HEK293 (cell line): Measurements from ENCODE around the gene NFIB.

Experiments used
- CTCF ChIA-PET: fragments of 350-600 bp; formaldehyde crosslinking; extraction: SDS; loops from one replicate; lab custom pipeline; 2021; ENCODE audit warnings: antibody characterized with exemption; lab: Yijun Ruan, JAX
- POLR2A ChIA-PET: fragments of 300-600 bp; formaldehyde crosslinking; extraction: SDS; loops from one replicate; lab custom pipeline; 2020; ENCODE audit warnings: antibody characterized with exemption, inconsistent platforms; lab: Yijun Ruan, JAX
- H3K27ac ChIP-seq: fragments of 200-500 bp; sonication (Bioruptor generic); 2 replicates; pipeline ENCODE4 v1.5.1; 2014; ENCODE audit warnings: low read depth, low read length, control low read depth, inconsistent platforms; ENCODE audit errors: extremely low read depth
- H3K36me3 ChIP-seq, 2 experiments: fragments of 200-500 bp in 1 of 2; sonication (Bioruptor generic) in 1 of 2; 1 replicate in 1 of 2; 2 replicates in 1 of 2; pipeline ENCODE4 v1.5.1; 2014 to 2017; ENCODE audit warnings: inconsistent platforms in 2 of 2, low read length in 2 of 2; ENCODE audit not compliant: control insufficient read depth in 2 of 2, insufficient read depth in 1 of 2
- H3K4me1 ChIP-seq: fragments of 200-500 bp; sonication (Bioruptor generic); 2 replicates; pipeline ENCODE4 v1.5.1; 2014; ENCODE audit warnings: mild to moderate bottlenecking, low read length, inconsistent platforms; ENCODE audit not compliant: control insufficient read depth, insufficient read depth
- H3K4me3 ChIP-seq: 2 replicates; pipeline ENCODE4 v1.5.1; 2011; ENCODE audit warnings: low read depth, mild to moderate bottlenecking, control low read depth, low read length, moderate library complexity
- H3K9me3 ChIP-seq: fragments of 200-500 bp; sonication (Bioruptor generic); 2 replicates; pipeline ENCODE4 v1.5.1; 2014; ENCODE audit warnings: low read depth, low read length, inconsistent platforms; ENCODE audit not compliant: control insufficient read depth, insufficient read depth
- ZBTB48 ChIP-seq: fragments of 450-650 bp; formaldehyde crosslinking; IDR thresholded peaks from 2 replicates; pipeline ENCODE4 v1.5.1; 2016; ENCODE audit warnings: missing biosample characterization, missing genetic modification characterization
- ZNF324 ChIP-seq: fragments of 450-650 bp; formaldehyde crosslinking; IDR thresholded peaks from 2 replicates; pipeline ENCODE4 v1.5.1; 2016; ENCODE audit warnings: missing biosample characterization, missing genetic modification characterization
- ZNF354C ChIP-seq: fragments of 450-650 bp; formaldehyde crosslinking; IDR thresholded peaks from 2 replicates; pipeline ENCODE4 v1.5.1; 2016; ENCODE audit warnings: missing biosample characterization, missing genetic modification characterization, low read depth, borderline replicate concordance
- ZNF433 ChIP-seq: fragments of 450-650 bp; formaldehyde crosslinking; IDR thresholded peaks from 2 replicates; pipeline ENCODE4 v1.5.1; 2016; ENCODE audit warnings: missing biosample characterization, missing genetic modification characterization, low read depth
- ZNF549 ChIP-seq: fragments of 450-650 bp; IDR thresholded peaks from 2 replicates; pipeline ENCODE4 v1.5.1; 2018; ENCODE audit warnings: missing biosample characterization, missing genetic modification characterization, mild to moderate bottlenecking, inconsistent platforms, moderate library complexity
- ZNF555 ChIP-seq: fragments of 450-650 bp; formaldehyde crosslinking; conservative IDR thresholded peaks from 2 replicates; pipeline ENCODE4 v1.5.1; 2017; ENCODE audit warnings: missing biosample characterization, mild to moderate bottlenecking, missing genetic modification characterization, inconsistent platforms
- ZNF664 ChIP-seq: fragments of 450-650 bp; formaldehyde crosslinking; IDR thresholded peaks from 2 replicates; pipeline ENCODE4 v1.5.1; 2016; ENCODE audit warnings: missing biosample characterization, missing genetic modification characterization
- ZNF670 ChIP-seq: fragments of 450-650 bp; formaldehyde crosslinking; IDR thresholded peaks from 2 replicates; pipeline ENCODE4 v1.5.1; 2016; ENCODE audit warnings: missing biosample characterization, missing genetic modification characterization, low read depth
- ZNF777 ChIP-seq: fragments of 450-650 bp; formaldehyde crosslinking; IDR thresholded peaks from 2 replicates; pipeline ENCODE4 v1.5.1; 2017; ENCODE audit warnings: missing biosample characterization, missing genetic modification characterization, borderline replicate concordance
- TF ChIP-seq, protein P1 (sequence below): fragments of 450-650 bp; formaldehyde crosslinking; IDR thresholded peaks from 2 replicates; pipeline ENCODE4 v1.5.1; 2017; ENCODE audit warnings: missing biosample characterization, missing genetic modification characterization
- TF ChIP-seq, protein P2 (sequence below): fragments of 450-650 bp; IDR thresholded peaks from 2 replicates; pipeline ENCODE4 v1.5.1; 2018; ENCODE audit warnings: missing biosample characterization, mild to moderate bottlenecking, missing genetic modification characterization
- TF ChIP-seq, protein P3 (sequence below): fragments of 450-650 bp; formaldehyde crosslinking; IDR thresholded peaks from 2 replicates; pipeline ENCODE4 v1.5.1; 2017; ENCODE audit warnings: missing biosample characterization, missing genetic modification characterization
- TF ChIP-seq, protein P4 (sequence below): fragments of 450-650 bp; formaldehyde crosslinking; IDR thresholded peaks from 2 replicates; pipeline ENCODE4 v1.5.1; 2016; ENCODE audit warnings: missing biosample characterization, missing genetic modification characterization
- TF ChIP-seq, protein P5 (sequence below): fragments of 450-650 bp; formaldehyde crosslinking; IDR thresholded peaks from 2 replicates; pipeline ENCODE4 v1.5.1; 2017; ENCODE audit warnings: missing biosample characterization, missing genetic modification characterization
- TF ChIP-seq, protein P6 (sequence below): fragments of 450-650 bp; formaldehyde crosslinking; IDR thresholded peaks from 2 replicates; pipeline ENCODE4 v1.5.1; 2016; ENCODE audit warnings: missing biosample characterization, missing genetic modification characterization

NFIB gene

DNA sequence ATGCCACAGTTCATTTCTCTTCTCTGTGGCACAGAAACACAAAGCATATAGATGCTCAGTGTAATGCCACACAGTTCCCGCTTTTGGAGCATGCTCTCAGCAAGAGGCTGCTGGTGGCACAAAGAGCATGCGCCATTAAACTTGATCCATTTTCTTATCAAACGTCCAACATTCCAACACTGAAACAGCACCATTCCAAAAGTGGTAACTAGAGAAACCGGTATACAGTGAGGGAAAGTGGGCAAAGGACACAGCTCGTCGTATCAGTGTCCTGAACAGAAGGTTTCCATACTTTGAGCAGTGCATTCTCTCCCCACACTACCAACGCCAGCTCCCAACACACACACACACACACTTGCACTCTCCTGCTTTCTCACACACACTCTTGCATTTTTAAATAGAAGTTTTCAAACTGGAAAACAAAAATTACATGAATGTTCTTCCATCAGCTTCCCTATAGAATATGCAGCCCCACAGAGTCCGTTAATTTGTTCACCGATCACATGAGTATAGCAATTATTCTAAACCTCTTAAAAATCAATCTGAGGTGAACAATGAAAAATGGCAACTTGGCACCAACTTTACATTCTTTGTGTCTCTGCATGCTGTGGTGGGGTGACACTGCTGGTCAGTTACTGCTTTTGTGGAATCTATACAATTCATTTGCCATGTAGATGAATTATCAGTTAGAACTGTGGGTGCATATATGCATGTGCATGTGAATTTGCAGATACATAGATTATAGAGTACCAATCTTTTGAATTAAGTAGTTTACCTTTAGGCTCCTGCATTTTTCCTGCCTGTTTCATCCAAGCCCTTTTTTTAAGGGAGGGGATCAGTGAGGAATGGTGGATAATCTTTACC is 5.7 kb downstream of the NFIB start (continued):
- TF ChIP-seq, protein P1, sequence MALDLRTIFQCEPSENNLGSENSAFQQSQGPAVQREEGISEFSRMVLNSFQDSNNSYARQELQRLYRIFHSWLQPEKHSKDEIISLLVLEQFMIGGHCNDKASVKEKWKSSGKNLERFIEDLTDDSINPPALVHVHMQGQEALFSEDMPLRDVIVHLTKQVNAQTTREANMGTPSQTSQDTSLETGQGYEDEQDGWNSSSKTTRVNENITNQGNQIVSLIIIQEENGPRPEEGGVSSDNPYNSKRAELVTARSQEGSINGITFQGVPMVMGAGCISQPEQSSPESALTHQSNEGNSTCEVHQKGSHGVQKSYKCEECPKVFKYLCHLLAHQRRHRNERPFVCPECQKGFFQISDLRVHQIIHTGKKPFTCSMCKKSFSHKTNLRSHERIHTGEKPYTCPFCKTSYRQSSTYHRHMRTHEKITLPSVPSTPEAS (tag by site-specific recombination): no peak
- TF ChIP-seq ZNF555 (tag by site-specific recombination) (no peak), ZNF433 (tag by site-specific recombination) (no peak), ZNF549 (tag by site-specific recombination) (no peak), ZNF664 (tag by site-specific recombination) (no peak), ZNF777 (tag by site-specific recombination) (no peak), ZNF354C (tag by site-specific recombination) (no peak), ZBTB48 (tag by site-specific recombination) (peak; percentile 57; the same call in 1 of the 2 replicates)
- TF ChIP-seq, protein P2, sequence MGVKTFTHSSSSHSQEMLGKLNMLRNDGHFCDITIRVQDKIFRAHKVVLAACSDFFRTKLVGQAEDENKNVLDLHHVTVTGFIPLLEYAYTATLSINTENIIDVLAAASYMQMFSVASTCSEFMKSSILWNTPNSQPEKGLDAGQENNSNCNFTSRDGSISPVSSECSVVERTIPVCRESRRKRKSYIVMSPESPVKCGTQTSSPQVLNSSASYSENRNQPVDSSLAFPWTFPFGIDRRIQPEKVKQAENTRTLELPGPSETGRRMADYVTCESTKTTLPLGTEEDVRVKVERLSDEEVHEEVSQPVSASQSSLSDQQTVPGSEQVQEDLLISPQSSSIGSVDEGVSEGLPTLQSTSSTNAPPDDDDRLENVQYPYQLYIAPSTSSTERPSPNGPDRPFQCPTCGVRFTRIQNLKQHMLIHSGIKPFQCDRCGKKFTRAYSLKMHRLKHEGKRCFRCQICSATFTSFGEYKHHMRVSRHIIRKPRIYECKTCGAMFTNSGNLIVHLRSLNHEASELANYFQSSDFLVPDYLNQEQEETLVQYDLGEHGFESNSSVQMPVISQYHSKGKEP: no peak
- TF ChIP-seq, protein P3, sequence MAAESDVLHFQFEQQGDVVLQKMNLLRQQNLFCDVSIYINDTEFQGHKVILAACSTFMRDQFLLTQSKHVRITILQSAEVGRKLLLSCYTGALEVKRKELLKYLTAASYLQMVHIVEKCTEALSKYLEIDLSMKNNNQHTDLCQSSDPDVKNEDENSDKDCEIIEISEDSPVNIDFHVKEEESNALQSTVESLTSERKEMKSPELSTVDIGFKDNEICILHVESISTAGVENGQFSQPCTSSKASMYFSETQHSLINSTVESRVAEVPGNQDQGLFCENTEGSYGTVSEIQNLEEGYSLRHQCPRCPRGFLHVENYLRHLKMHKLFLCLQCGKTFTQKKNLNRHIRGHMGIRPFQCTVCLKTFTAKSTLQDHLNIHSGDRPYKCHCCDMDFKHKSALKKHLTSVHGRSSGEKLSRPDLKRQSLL (tag by site-specific recombination): no peak
- TF ChIP-seq, protein P4, sequence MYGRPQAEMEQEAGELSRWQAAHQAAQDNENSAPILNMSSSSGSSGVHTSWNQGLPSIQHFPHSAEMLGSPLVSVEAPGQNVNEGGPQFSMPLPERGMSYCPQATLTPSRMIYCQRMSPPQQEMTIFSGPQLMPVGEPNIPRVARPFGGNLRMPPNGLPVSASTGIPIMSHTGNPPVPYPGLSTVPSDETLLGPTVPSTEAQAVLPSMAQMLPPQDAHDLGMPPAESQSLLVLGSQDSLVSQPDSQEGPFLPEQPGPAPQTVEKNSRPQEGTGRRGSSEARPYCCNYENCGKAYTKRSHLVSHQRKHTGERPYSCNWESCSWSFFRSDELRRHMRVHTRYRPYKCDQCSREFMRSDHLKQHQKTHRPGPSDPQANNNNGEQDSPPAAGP (tag by site-specific recombination): no peak
- TF ChIP-seq, protein P5, sequence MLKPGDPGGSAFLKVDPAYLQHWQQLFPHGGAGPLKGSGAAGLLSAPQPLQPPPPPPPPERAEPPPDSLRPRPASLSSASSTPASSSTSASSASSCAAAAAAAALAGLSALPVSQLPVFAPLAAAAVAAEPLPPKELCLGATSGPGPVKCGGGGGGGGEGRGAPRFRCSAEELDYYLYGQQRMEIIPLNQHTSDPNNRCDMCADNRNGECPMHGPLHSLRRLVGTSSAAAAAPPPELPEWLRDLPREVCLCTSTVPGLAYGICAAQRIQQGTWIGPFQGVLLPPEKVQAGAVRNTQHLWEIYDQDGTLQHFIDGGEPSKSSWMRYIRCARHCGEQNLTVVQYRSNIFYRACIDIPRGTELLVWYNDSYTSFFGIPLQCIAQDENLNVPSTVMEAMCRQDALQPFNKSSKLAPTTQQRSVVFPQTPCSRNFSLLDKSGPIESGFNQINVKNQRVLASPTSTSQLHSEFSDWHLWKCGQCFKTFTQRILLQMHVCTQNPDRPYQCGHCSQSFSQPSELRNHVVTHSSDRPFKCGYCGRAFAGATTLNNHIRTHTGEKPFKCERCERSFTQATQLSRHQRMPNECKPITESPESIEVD: no peak
- TF ChIP-seq, protein P6, sequence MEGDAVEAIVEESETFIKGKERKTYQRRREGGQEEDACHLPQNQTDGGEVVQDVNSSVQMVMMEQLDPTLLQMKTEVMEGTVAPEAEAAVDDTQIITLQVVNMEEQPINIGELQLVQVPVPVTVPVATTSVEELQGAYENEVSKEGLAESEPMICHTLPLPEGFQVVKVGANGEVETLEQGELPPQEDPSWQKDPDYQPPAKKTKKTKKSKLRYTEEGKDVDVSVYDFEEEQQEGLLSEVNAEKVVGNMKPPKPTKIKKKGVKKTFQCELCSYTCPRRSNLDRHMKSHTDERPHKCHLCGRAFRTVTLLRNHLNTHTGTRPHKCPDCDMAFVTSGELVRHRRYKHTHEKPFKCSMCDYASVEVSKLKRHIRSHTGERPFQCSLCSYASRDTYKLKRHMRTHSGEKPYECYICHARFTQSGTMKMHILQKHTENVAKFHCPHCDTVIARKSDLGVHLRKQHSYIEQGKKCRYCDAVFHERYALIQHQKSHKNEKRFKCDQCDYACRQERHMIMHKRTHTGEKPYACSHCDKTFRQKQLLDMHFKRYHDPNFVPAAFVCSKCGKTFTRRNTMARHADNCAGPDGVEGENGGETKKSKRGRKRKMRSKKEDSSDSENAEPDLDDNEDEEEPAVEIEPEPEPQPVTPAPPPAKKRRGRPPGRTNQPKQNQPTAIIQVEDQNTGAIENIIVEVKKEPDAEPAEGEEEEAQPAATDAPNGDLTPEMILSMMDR (tag by site-specific recombination): no peak

DNA sequence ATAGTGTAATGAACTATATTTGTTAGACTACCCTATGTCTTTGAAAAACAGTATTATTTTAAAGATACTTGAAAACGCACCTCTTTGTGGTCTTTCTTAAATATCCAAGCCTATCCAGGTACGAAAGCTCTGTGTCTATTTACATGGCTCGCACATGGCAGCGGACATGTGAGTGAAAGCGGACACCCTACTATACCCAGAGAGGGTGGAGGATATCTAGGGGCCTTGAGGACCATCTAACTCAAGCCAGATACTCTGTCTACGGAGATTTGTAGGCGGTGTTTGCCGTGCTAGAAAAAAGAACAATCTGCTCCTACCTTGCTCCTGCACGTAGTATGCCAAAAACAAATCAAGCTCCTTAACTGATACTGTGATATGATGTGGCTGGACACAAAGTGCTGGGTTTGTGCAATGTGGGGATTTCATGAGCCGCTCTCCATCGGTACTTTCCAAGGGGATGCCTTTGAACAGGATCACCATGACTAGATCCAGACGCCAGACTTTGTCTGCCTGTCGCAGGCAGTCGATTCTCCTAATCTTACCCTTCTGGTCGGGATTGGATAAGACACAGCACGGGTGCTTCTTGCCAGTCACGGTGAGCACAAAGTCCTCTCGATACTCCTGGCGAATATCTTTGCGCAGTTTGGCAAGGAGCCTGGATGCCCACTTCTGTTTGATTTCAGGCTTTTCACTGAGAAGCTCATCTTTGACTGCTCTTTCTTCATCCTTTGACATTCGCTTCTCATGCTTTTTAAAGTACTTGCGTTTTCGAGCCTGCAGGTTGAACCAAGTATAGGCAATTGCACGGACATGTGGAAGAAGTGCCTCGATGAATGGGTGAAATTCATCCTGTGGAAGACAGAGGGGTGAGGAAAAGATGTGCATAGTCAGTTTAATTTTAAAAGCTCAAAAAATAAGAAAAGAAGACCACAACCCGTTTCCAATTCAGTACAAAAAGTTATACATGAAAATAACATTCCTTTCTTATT is 7.0 kb downstream of the NFIB start:
- ChIA-PET POLR2A (no interaction called here), CTCF (interaction anchor here (0.7 to 1.6 kb wide), 3 partner anchors 9 to 46 kb away, joined by 3 to 5 read pairs (median 5); no protein-coding TSS in a partner anchor)
- H3K4me1 ChIP-seq: peaks cover 20% of the 10 kb centered on the region
- H3K4me3 ChIP-seq: no peak overlapping the region
- H3K27ac ChIP-seq: no peak overlapping the region
- no peak for TF ChIP-seq ZNF324
- TF ChIP-seq ZNF670 (tag by site-specific recombination): no peak
- H3K36me3 ChIP-seq: peaks cover 0 to 22% of the 10 kb centered on the region in 2 experiments; a peak in 1 of 3 replicates
- H3K9me3 ChIP-seq: no peaks in the 10 kb centered on the region
